ENCODE measurements around the gene AFF3. TPM values are rescaled to one million over a fixed set of nuclear protein-coding genes. Genes with fewer than 3 reads are reported as not detected.
"Not testable (repeated sequence)": the region's sequence is repeated elsewhere in the genome, so short reads cannot be mapped to it uniquely, and the experiment has no call there.

The AFF3 gene
- total RNA-seq, 2 experiments from 2014 or later = 5.6 TPM

- CTCF ChIA-PET = interaction anchor here (1.2 kb wide), 1 partner anchor 10 kb away, joined by 3 read pairs; no protein-coding TSS in a partner anchor
- no peak for ATAC-seq
- Mint-ChIP-seq H3K4me1 (peaks cover 2% of the 10 kb centered on the region), H3K36me3 (ENCODE audit: low read depth) (no peaks in the 10 kb centered on the region), H3K9me3 (ENCODE audit: low read depth) (no peaks in the 10 kb centered on the region), H3K27me3 (no peaks in the 10 kb centered on the region), H3K27ac (no peak overlapping the region), H3K4me3 (no peak overlapping the region)
- POLR2A ChIA-PET = no interaction called here
- no peak for DNase-seq
- intact Hi-C loops (cut with DNase I, micrococcal nuclease) = no loop called here
Measured at GRCh38 chr2:99935662-99936061, 206.7 kb downstream of the AFF3 start.

GRCh38 chr2:99933894-99934650 is 208.3 kb downstream of the AFF3 start:
- H3K4me3 Mint-ChIP-seq = no peak overlapping the region
- POLR2A ChIA-PET = no interaction called here
- peaks cover 2% of the 10 kb centered on the region for H3K4me1 Mint-ChIP-seq
- CTCF ChIA-PET = interaction anchor here (1.2 kb wide), 1 partner anchor 12 kb away, joined by 3 read pairs; no protein-coding TSS in a partner anchor
- H3K36me3 Mint-ChIP-seq (ENCODE audit: low read depth) = no peaks in the 10 kb centered on the region
- H3K27me3 Mint-ChIP-seq = no peaks in the 10 kb centered on the region
- ATAC-seq = no peak
- no peaks in the 10 kb centered on the region for H3K9me3 Mint-ChIP-seq (ENCODE audit: low read depth)
- no peak overlapping the region for H3K27ac Mint-ChIP-seq
- intact Hi-C loops (cut with DNase I, micrococcal nuclease) = no loop called here
- DNase-seq = no peak

- H3K4me3 Mint-ChIP-seq; POLR2A ChIA-PET; H3K36me3 Mint-ChIP-seq (ENCODE audit: low read depth); H3K27me3 Mint-ChIP-seq; CTCF ChIA-PET; H3K4me1 Mint-ChIP-seq; intact Hi-C loops (cut with DNase I, micrococcal nuclease); ATAC-seq; DNase-seq; H3K27ac Mint-ChIP-seq; H3K9me3 Mint-ChIP-seq (ENCODE audit: low read depth): not testable (repeated sequence)
Measured at GRCh38 chr2:99933491-99933890, 208.9 kb downstream of the AFF3 start.

- Mint-ChIP-seq H3K36me3 (ENCODE audit: low read depth) (no peaks in the 10 kb centered on the region), H3K4me1 (no peaks in the 10 kb centered on the region), H3K27me3 (no peaks in the 10 kb centered on the region), H3K4me3 (no peak overlapping the region), H3K27ac (no peak overlapping the region), H3K9me3 (ENCODE audit: low read depth) (no peaks in the 10 kb centered on the region)
- intact Hi-C loops (cut with DNase I, micrococcal nuclease) = no loop called here
- POLR2A ChIA-PET = no interaction called here
- CTCF ChIA-PET = interaction anchor here (0.6 to 1.2 kb wide), 2 partner anchors 268 to 372 kb away, joined by 3 read pairs; no protein-coding TSS in a partner anchor
- DNase-seq = no peak
- no peak for ATAC-seq
Measured at GRCh38 chr2:99928470-99929053, 213.8 kb downstream of the AFF3 start.

GRCh38 chr2:99927690-99928207 is 214.6 kb downstream of the AFF3 start:
- POLR2A ChIA-PET = not testable (repeated sequence)

DNA sequence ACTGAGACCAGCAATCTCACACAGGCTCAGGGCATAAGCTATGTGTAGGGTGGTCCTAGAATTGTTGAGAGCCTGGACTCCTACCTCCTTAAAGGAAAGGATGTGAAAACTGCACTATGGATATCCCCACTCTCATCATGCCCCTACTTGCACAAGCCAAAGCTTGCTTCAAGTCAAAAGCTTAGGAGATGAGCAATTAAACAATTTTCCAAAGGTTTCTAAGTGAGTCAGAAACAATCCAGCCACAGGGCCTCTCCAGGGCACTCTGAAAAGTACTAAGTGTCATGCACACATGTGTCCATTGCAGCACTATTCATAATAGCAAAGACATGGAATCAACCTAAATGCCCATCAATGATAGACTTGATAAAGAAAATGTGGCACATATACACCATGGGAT is 215.4 kb downstream of the AFF3 start:
- Mint-ChIP-seq H3K4me1 (no peaks in the 10 kb centered on the region), H3K27me3 (no peaks in the 10 kb centered on the region), H3K36me3 (ENCODE audit: low read depth) (no peaks in the 10 kb centered on the region), H3K4me3 (no peak overlapping the region), H3K27ac (no peak overlapping the region), H3K9me3 (ENCODE audit: low read depth) (peaks cover 2% of the 10 kb centered on the region)
- DNase-seq (no peak), ATAC-seq (no peak)
- intact Hi-C loops (cut with DNase I, micrococcal nuclease) = no loop called here
- ChIA-PET CTCF (no interaction called here), POLR2A (no interaction called here)

More at GRCh38 chr2:99927690-99928207, 214.6 kb downstream of the AFF3 start:
- H3K4me1 Mint-ChIP-seq; CTCF ChIA-PET; H3K27ac Mint-ChIP-seq; H3K27me3 Mint-ChIP-seq; H3K36me3 Mint-ChIP-seq (ENCODE audit: low read depth); H3K9me3 Mint-ChIP-seq (ENCODE audit: low read depth); H3K4me3 Mint-ChIP-seq; ATAC-seq; DNase-seq; intact Hi-C loops (cut with DNase I, micrococcal nuclease): not testable (repeated sequence)

DNA sequence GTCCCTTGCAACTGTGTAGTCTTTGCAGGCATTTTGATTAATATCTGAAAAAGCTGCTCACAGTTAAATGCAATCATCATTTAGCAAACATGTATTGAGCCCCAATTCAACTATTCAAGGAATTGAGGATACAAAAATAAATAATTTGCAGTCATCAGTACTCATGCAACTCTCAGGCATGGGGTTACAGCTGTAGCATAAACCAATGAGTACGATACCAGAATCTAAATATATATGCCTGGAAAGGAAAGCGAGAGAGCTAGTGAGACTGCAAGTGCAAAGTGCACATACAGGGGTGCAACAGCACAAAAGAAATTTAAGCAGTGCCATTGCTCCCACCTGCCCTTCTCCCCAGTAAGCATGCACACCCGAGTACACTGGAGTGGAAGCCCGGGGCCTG is 216.4 kb downstream of the AFF3 start:
- Mint-ChIP-seq H3K4me3 (no peak overlapping the region), H3K36me3 (ENCODE audit: low read depth) (no peaks in the 10 kb centered on the region), H3K27me3 (no peaks in the 10 kb centered on the region), H3K4me1 (no peaks in the 10 kb centered on the region), H3K9me3 (ENCODE audit: low read depth) (peaks cover 2% of the 10 kb centered on the region), H3K27ac (no peak overlapping the region)
- CTCF ChIA-PET = interaction anchor here (0.7 kb wide), 1 partner anchor 111 kb away, joined by 3 read pairs; no protein-coding TSS in a partner anchor
- no peak for ATAC-seq
- POLR2A ChIA-PET = no interaction called here
- intact Hi-C loops (cut with DNase I, micrococcal nuclease) = no loop called here
- no peak for DNase-seq

- H3K36me3 Mint-ChIP-seq (ENCODE audit: low read depth) = no peaks in the 10 kb centered on the region
- ChIA-PET POLR2A (no interaction called here), CTCF (no interaction called here)
- no peaks in the 10 kb centered on the region for H3K4me1 Mint-ChIP-seq
- no peak overlapping the region for H3K27ac Mint-ChIP-seq
- no peak overlapping the region for H3K4me3 Mint-ChIP-seq
- intact Hi-C loops (cut with DNase I, micrococcal nuclease) = no loop called here
- DNase-seq (no peak), ATAC-seq (no peak)
- no peaks in the 10 kb centered on the region for H3K27me3 Mint-ChIP-seq
- H3K9me3 Mint-ChIP-seq (ENCODE audit: low read depth) = peaks cover 2% of the 10 kb centered on the region
Measured at GRCh38 chr2:99922664-99923063, 219.7 kb downstream of the AFF3 start.

DNA sequence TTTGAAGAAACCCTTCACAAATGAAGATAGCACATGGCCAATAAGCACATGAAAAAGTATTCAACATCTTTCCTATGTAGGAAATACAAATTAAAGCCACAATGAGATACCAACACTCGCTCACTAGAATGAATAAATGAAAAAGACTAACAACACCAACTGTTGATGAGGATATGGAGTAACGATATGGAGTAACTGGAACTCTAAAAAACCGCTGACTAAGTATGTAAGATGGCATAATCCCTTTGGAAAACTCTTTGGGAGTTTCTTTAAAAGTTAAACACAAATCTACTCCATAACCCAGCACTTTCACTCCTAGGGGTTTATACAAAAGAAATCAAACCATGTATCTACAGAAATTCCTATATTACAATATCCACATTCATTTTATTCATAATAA is 220.5 kb downstream of the AFF3 start:
- H3K4me1 Mint-ChIP-seq = no peaks in the 10 kb centered on the region
- no peak overlapping the region for H3K4me3 Mint-ChIP-seq
- H3K27ac Mint-ChIP-seq = no peak overlapping the region
- no peak for DNase-seq
- no peak for ATAC-seq
- ChIA-PET CTCF (no interaction called here), POLR2A (no interaction called here)
- H3K27me3 Mint-ChIP-seq = no peaks in the 10 kb centered on the region
- H3K9me3 Mint-ChIP-seq (ENCODE audit: low read depth) = peaks cover 2% of the 10 kb centered on the region
- no peaks in the 10 kb centered on the region for H3K36me3 Mint-ChIP-seq (ENCODE audit: low read depth)
- intact Hi-C loops (cut with DNase I, micrococcal nuclease) = no loop called here

DNA sequence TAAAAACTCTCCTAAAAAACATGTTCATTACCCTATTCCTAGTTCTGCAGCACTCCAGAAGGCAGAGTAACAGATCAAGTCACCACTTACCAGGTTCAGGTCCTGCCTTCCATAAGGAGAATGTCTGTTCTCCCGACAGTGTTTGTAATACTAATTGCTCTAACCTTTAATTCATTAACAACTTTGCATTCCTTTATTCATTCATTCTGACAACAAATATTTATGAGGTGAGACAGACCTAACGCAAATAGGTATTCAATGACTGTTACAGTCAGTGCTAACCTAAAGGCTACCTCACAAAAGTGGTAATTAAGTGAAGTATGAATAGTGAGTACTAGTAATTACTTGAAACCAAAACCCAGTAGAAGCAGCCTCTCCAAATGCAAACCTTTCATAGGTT is 224.0 kb downstream of the AFF3 start:
- peaks cover 2% of the 10 kb centered on the region for H3K9me3 Mint-ChIP-seq (ENCODE audit: low read depth)
- H3K27ac Mint-ChIP-seq = no peak overlapping the region
- DNase-seq = no peak
- intact Hi-C loops (cut with DNase I, micrococcal nuclease) = no loop called here
- H3K4me1 Mint-ChIP-seq = no peaks in the 10 kb centered on the region
- CTCF ChIA-PET = no interaction called here
- no peaks in the 10 kb centered on the region for H3K27me3 Mint-ChIP-seq
- no peak overlapping the region for H3K4me3 Mint-ChIP-seq
- H3K36me3 Mint-ChIP-seq (ENCODE audit: low read depth) = peaks cover 4% of the 10 kb centered on the region
- POLR2A ChIA-PET = no interaction called here
- no peak for ATAC-seq

GRCh38 chr2:99915108-99915675 is 227.2 kb downstream of the AFF3 start:
- ChIA-PET POLR2A (no interaction called here), CTCF (no interaction called here)
- intact Hi-C loops (cut with DNase I, micrococcal nuclease) = no loop called here
- ATAC-seq (no peak), DNase-seq (no peak)
- H3K9me3 Mint-ChIP-seq (ENCODE audit: low read depth) = no peaks in the 10 kb centered on the region
- H3K27me3 Mint-ChIP-seq = no peaks in the 10 kb centered on the region
- peaks cover 4% of the 10 kb centered on the region for H3K36me3 Mint-ChIP-seq (ENCODE audit: low read depth)
- H3K4me3 Mint-ChIP-seq = no peak overlapping the region
- no peaks in the 10 kb centered on the region for H3K4me1 Mint-ChIP-seq
- no peak overlapping the region for H3K27ac Mint-ChIP-seq

DNA sequence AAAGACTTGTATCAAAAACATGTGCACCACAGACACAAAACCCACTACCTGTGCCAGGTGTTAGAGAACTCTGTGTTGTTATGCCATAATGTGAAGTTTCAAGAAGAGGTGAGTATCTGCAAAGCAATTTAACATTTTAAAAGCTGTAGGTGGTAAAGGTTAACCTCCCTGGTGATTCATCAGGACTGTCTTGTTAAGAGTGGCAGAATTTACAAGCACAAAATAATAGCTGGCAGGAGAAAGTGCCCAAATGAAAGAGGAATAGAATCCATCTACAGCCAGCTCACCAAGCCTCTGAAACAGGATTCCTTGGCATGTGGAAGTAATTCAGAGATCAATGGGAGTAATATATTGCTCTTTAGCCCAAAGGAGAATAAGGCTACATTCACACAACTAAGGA is 230.7 kb downstream of the AFF3 start:
- no peaks in the 10 kb centered on the region for H3K27me3 Mint-ChIP-seq
- no peaks in the 10 kb centered on the region for H3K9me3 Mint-ChIP-seq (ENCODE audit: low read depth)
- H3K36me3 Mint-ChIP-seq (ENCODE audit: low read depth) = peaks cover 4% of the 10 kb centered on the region
- no peaks in the 10 kb centered on the region for H3K4me1 Mint-ChIP-seq
- DNase-seq (no peak), ATAC-seq (no peak)
- CTCF ChIA-PET = no interaction called here
- H3K27ac Mint-ChIP-seq = no peak overlapping the region
- POLR2A ChIA-PET = no interaction called here
- no peak overlapping the region for H3K4me3 Mint-ChIP-seq
- intact Hi-C loops (cut with DNase I, micrococcal nuclease) = no loop called here

Measured in activated CD4-positive, alpha-beta T cell treated with anti-CD3 and anti-CD28 coated beads for 36 hours (primary cell).